Measurements from ENCODE around the gene ADGRF5.

The ADGRF5 gene

DNA sequence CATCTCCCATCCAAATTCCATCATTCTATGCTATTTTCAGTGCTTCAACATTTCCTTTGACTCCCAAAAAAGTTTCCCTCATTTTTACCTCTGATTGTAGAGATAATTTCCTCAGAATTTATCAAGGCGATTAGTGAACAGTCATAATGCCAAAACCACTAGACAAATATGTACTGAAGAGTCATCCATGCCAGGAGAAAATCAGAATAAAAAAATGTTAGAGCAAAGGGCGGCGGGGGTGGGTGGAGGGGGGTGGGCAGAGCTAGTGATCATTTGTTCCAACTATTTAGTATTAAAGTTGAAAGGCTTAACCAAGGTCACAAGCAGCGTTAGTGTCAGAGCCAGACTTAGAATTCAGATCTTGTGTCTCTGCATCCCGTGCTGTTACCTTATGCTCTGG is 5.3 kb upstream of the ADGRF5 start:
- DNase-seq = no peak

GRCh38 chr6:46926481-46926880 is 4.7 kb upstream of the ADGRF5 start:
- no peak for DNase-seq

DNA sequence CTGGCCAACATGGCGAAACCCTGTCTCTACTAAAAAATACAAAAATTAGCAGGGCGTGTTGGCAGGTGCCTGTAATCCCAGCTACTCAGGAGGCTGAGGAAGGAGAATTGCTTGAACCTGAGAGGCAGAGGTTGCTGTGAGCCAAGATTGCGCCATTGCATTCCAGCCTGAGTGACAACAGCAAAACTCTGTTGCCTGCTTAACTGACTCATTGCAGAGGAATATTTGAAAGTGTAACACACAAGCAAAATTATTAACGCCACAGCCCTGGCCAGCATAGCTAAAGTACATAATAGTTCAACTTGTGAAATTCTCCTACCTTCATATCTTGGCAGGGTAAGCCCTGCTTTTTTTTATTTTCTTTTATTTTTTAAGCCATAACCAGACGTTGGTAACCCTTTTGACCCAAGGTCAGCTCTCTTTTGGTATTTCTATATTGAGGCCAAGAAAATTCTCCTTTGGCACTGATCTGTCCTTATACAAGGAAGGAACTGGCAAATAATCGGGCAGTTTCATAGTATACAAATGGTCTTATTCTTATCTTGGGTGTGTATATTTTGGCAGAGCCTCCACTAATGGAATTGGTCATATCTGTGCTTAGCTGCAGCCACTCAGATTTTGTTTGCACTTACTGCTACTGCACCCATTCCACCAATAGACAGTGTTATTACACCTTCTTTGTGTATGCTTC is 4.0 kb upstream of the ADGRF5 start:
- DNase-seq = no peak

GRCh38 chr6:46923476-46923875 is 1.7 kb upstream of the ADGRF5 start:
- no peak for DNase-seq

GRCh38 chr6:46921059-46921458 is 679 bp downstream of the ADGRF5 start:
- no peak for DNase-seq

DNA sequence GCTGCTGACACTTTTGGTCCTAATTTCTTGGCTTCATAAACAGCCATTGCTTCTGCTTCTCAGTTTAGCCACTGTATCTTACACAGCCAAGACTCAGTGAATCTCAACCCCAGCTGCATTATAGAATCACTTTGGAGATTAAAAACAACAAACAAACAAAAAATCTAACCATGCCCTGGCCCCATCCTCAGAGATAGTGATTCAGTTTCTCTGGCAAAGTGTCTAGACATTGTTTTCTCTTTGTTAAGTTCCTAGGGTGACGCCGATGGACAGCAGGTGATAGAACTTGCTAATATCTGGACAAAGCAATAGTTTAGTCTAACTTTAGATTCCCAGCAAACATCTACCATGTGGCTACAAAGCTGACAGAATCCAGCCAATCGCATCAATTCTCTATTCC is 2.9 kb downstream of the ADGRF5 start:
- DNase-seq = no peak

GRCh38 chr6:46917002-46917545 is 4.7 kb downstream of the ADGRF5 start:
- no peak for DNase-seq

DNA sequence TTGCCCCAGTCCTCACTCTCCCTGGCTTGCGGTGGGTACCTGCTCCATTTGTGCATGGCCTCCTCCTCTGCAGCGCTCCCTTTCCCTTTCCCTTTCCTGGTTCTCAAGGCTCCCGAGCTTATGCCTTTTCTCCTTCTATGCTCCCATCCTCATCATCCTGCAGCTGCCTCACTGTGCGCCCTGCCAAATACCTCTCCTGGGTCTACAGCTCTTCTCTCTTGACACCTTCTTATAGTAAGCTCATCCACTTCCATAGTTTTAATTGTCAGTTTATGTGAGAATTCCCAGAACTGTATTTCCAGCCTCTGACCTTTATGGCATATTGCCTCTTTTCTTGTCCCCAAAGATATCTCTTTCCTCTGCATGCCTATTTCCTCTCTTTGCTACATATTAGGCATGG is 5.9 kb downstream of the ADGRF5 start:
- DNase-seq = no peak

- DNase-seq = no peak
These were observed 6.4 kb downstream of the ADGRF5 start for GRCh38 chr6:46915380-46915779.

GRCh38 chr6:46914279-46914810 is 7.4 kb downstream of the ADGRF5 start:
- no peak for DNase-seq

DNA sequence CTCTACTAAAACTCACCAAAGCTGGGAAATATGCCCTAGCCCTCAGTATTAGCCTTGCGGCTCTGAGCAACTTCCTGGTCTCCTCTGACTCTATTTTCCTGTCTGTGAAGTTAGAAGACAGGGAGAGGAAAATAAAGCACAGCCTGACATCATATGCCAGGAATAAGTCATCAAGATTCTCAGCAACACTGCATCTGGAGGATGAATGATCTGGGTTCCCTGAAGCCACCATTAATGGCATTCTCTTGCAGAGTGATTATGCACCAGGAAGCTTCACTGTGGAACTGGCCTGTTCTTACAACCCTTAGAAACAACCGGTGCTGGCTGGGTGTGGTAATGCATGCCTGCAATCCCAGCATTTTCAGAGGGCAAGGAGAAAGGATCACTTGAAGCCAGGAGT is 12.4 kb downstream of the ADGRF5 start:
- DNase-seq = no peak

GRCh38 chr6:46906776-46907175 is 15.0 kb downstream of the ADGRF5 start:
- no peak for DNase-seq

DNA sequence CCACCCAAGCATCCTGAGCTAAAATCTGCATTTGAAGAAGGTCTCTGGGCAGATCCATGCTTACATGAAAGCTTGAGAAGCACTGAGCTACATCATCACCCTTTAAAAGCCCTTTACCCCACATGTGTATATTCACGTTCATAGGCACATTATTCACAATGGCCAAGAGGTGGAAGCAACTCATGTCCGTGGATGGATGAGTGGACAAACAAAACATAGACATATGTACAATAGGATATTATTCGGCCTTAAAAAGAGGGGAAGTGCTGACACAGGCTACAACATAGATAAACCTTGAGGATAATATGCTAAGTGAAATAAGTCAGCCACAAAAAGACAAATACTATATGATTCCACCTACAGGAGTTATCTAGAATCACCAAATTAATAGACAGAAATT is 17.6 kb downstream of the ADGRF5 start:
- no peak for DNase-seq

DNA sequence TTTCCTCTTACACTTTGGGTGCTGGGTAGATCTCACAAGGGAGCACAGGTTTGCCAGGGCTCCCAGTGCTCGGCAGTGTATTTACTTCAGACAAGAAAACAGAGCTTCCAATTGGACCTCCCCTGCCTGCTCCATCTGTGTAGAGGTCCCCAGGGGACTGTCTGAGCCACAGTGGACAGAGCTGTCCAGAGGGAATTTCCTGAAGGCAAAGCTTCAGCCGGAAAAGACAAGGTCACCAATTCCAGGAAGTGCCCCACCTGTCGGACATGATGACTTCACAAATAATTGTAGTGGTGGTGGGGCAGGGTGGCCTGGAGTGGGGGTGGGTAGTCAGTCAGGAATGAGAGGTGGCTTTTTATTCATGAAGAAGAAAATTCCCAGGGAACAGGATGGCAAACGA is 18.6 kb downstream of the ADGRF5 start:
- DNase-seq = no peak

DNA sequence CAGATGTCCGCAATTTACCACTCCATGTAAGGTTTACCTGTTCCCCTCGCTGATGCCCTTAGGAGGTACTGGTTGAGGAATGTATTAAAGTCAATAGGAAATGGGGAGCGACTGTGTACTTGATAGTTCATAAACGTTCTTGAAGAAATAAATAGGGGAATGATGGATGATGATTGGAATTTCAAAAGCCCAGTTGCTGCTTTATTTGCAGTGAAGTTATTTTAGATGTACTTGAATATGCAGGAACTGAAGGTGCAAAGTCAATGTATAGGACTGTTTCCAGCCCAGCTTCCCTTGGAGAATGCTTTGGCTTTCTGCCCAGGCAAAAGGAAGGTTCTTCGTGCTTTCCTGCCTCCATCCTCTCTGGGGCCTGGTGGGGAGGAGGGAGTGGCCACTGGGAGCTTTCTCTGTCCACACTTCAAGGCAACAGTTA is 19.8 kb downstream of the ADGRF5 start:
- DNase-seq = no peak

GRCh38 chr6:46900266-46900665 is 21.5 kb downstream of the ADGRF5 start:
- no peak for DNase-seq

DNA sequence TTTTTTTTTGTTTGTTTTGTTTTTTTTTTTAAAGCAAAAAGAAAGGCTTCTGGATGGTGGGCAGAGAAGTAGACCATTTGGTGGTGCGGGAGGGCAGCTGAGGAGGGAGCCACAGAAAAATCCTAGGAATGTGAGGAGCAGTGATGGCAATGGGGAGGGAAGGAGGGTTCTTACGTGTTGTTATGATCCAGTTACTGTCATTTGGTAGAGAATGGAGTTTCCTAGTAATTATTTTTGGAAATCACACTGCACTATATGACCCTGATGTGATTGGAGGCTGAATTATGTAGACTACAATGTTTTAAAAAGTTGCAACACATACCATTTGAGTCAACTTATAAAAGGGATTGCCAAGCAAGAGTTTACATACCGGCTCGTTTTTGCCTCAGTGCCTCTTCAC is 22.1 kb downstream of the ADGRF5 start:
- no peak for DNase-seq

GRCh38 chr6:46898006-46898405 is 23.7 kb downstream of the ADGRF5 start:
- no peak for DNase-seq

DNA sequence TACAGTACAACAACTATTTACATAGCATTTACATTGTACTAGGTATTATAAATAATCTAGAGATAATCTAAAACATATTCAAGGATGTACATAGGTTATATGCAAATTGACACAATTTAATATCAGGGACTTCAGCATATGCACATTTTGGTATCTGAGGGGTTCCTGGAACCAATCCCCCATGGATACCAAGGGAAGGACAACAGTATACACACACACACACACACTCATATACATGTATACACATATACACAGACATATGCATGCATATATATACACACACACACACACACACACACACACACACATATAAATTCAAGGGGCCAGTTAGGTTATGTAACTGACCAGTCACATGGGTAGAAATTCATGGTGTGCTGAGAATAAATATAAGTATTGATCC is 24.9 kb downstream of the ADGRF5 start:
- DNase-seq = no peak

- no peak for DNase-seq
These were observed 25.8 kb downstream of the ADGRF5 start for GRCh38 chr6:46895930-46896329.

GRCh38 chr6:46894433-46894832 is 27.3 kb downstream of the ADGRF5 start:
- no peak for DNase-seq

DNA sequence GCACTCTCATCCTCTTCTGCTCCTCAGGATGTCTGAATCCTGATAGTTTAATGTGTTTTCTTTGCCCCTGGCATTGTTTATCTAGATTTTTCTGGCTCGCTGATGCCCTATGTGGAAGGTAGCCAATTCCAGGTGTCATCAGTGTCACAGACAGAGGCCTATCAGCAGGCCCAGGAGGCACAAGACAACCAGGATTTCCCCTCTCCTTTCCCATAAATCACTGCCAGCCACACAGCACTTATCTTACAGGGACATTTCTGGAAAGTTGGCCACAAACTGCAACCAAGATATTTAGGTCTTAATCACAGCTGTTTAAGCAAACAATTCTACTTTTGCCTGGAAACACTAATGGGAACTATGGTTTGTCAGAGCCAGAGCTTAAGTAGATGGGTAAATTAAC is 28.1 kb downstream of the ADGRF5 start:
- DNase-seq = no peak

DNA sequence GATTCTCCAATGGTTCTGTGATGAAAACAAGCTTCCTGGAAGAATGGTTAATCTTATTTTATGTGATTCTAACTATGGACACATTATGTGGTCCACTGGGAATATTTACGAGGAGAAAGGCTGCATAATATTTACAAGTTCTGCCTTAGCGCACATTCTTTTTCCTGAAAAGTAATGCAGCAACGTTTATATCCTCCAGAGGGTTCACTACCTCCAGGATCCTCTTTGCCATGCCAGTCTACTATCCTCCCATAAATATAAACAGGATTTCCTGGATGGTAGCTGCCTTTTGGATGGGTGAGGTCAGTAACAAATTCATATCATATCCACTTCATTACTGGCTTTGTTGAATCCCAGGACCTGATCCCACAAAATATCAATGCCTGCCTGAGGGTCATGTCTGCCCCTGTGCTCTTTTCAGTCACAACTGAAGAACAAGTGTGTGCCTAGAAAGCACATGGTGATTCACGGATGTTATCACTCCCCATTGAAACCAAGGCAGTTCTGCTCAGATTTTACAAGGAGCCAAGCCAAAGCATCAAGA is 30.4 kb downstream of the ADGRF5 start:
- no peak for DNase-seq

GRCh38 chr6:46888578-46888977 is 33.2 kb downstream of the ADGRF5 start:
- DNase-seq = no peak

GRCh38 chr6:46888031-46888430 is 33.7 kb downstream of the ADGRF5 start:
- DNase-seq = no peak
